ENCODE measurements around the gene NPTXR. TPM values are rescaled to one million over a fixed set of nuclear protein-coding genes. Genes with fewer than 3 reads are reported as not detected.

The NPTXR gene
- polyA plus RNA-seq, 1 of the 3 experiments (the other 2 are of a cell fraction), result 1.2 TPM

- H4K20me1 ChIP-seq (ENCODE audit: insufficient read depth), result no peaks in the 10 kb centered on the region
- H3K9me3 ChIP-seq, result no peaks in the 10 kb centered on the region
- no peak overlapping the region for H3K4me3 ChIP-seq (ENCODE audit: low read depth in 2 of 2, low read length in 1 of 2)
- H3K27ac ChIP-seq (ENCODE audit: low read depth in 2 of 2, low read length in 1 of 2), result no peak overlapping the region
- no peak overlapping the region for H3K9ac ChIP-seq
- H3K27me3 ChIP-seq (ENCODE audit: insufficient read depth), result no peaks in the 10 kb centered on the region
- no peaks in the 10 kb centered on the region for H3K79me2 ChIP-seq (ENCODE audit: insufficient read depth)
- H3F3A ChIP-seq (replicated peaks; ENCODE audit: insufficient read depth), result no peaks in the 10 kb centered on the region
- no peak for TF ChIP-seq FOXJ3 (CRISPR knock-in tag; IDR thresholded peaks at IDR 0.05)
- no peak for TF ChIP-seq TAF1 (IDR thresholded peaks at IDR 0.05; ENCODE audit: borderline replicate concordance, low read depth, low read length)
- no peak for TF ChIP-seq EP300 (IDR thresholded peaks at IDR 0.05; ENCODE audit: borderline replicate concordance in 1 of 2, low read depth in 1 of 2, low read length in 1 of 2)
- TF ChIP-seq MXI1 (IDR thresholded peaks at IDR 0.05; ENCODE audit: low read depth, low read length), result no peak
- TF ChIP-seq RAD21 (IDR thresholded peaks at IDR 0.05; ENCODE audit: low read length), result no peak
- no peak for TF ChIP-seq FOXM1 (IDR thresholded peaks at IDR 0.05; ENCODE audit: low read depth)
- TF ChIP-seq TCF12 (IDR thresholded peaks at IDR 0.05), result no peak
- TF ChIP-seq RFX5 (IDR thresholded peaks at IDR 0.05; ENCODE audit: low read length), result no peak
- TF ChIP-seq EZH2phosphoT487 (IDR thresholded peaks at IDR 0.05; ENCODE audit: borderline replicate concordance, low read depth), result no peak
- TF ChIP-seq GATA2 (CRISPR knock-in tag; IDR thresholded peaks at IDR 0.05), result no peak
- no peak for TF ChIP-seq REST (IDR thresholded peaks at IDR 0.05; ENCODE audit: low read depth, low read length)
- no peak overlapping the region for H3K4me2 ChIP-seq
- POLR2A ChIA-PET, result no interaction called here
- H3K4me1 ChIP-seq (ENCODE audit: control insufficient read depth in 1 of 2, insufficient read depth in 2 of 2, low read depth in 1 of 2, low read length in 1 of 2), result peaks cover 0 to 3% of the 10 kb centered on the region in 2 experiments; a peak in 1 of 4 replicates
- 100% methylated on average over 3 of the region's 8 CpGs for WGBS (ENCODE audit: low lambda C conversion rate)
- H3K9me2 ChIP-seq, result no peaks in the 10 kb centered on the region
- CTCF ChIA-PET, result interaction anchor here (1.3 kb wide), 1 partner anchor 96 kb away, joined by 3 read pairs; no protein-coding TSS in a partner anchor
- DNase-seq, result no peak
- no peaks in the 10 kb centered on the region for H3K36me3 ChIP-seq (replicated peaks in 1 of 2; ENCODE audit: control insufficient read depth in 1 of 2, insufficient read depth in 2 of 2, low read length in 1 of 2)
- H2AFZ ChIP-seq (ENCODE audit: low read depth), result no peak overlapping the region
These were observed 71.3 kb downstream of the NPTXR start for GRCh38 chr22:38772623-38772873.

- no peaks in the 10 kb centered on the region for H3K36me3 ChIP-seq (replicated peaks in 1 of 2; ENCODE audit: control insufficient read depth in 1 of 2, insufficient read depth in 2 of 2, low read length in 1 of 2)
- no peaks in the 10 kb centered on the region for H3K27me3 ChIP-seq (ENCODE audit: insufficient read depth)
- no peaks in the 10 kb centered on the region for H4K20me1 ChIP-seq (ENCODE audit: insufficient read depth)
- ChIA-PET CTCF (interaction anchor here (0.8 to 4.1 kb wide), 7 partner anchors 14 to 365 kb away, joined by 3 to 47 read pairs (median 25); partner anchors contain the start of genes CBX6 and NPTXR), POLR2A (no interaction called here)
- no peak overlapping the region for H3K4me3 ChIP-seq (ENCODE audit: low read depth in 2 of 2, low read length in 1 of 2)
- no peak for DNase-seq
- no peak overlapping the region for H3K4me2 ChIP-seq
- H3K4me1 ChIP-seq (ENCODE audit: control insufficient read depth in 1 of 2, insufficient read depth in 2 of 2, low read depth in 1 of 2, low read length in 1 of 2), result peaks cover 0 to 3% of the 10 kb centered on the region in 2 experiments; a peak in 1 of 4 replicates
- no peaks in the 10 kb centered on the region for H3K9me2 ChIP-seq
- no peaks in the 10 kb centered on the region for H3F3A ChIP-seq (replicated peaks; ENCODE audit: insufficient read depth)
- H3K27ac ChIP-seq (ENCODE audit: low read depth in 2 of 2, low read length in 1 of 2), result no peak overlapping the region
- no peaks in the 10 kb centered on the region for H3K9me3 ChIP-seq
- 81% methylated on average over 4 of the region's 16 CpGs for WGBS (ENCODE audit: low lambda C conversion rate)
- no peaks in the 10 kb centered on the region for H3K79me2 ChIP-seq (ENCODE audit: insufficient read depth)
- no peak overlapping the region for H3K9ac ChIP-seq
- no peak overlapping the region for H2AFZ ChIP-seq (ENCODE audit: low read depth)
- TF ChIP-seq TEAD4 (IDR thresholded peaks at IDR 0.05; ENCODE audit: borderline replicate concordance, insufficient read depth) (no peak), YY1 (IDR thresholded peaks at IDR 0.05; ENCODE audit: low read depth) (no peak), SMC3 (IDR thresholded peaks at IDR 0.05; ENCODE audit: low read depth, low read length) (no peak), FOXJ3 (CRISPR knock-in tag; IDR thresholded peaks at IDR 0.05) (no peak), NRF1 (IDR thresholded peaks at IDR 0.05; ENCODE audit: low read depth, low read length) (no peak), CHD2 (IDR thresholded peaks at IDR 0.05; ENCODE audit: low read length, partially characterized antibody) (no peak), USF2 (IDR thresholded peaks at IDR 0.05; ENCODE audit: borderline replicate concordance, low read depth, low read length) (no peak), FOSL2 (IDR thresholded peaks at IDR 0.05; ENCODE audit: borderline replicate concordance, low read depth) (no peak), RXRA (IDR thresholded peaks at IDR 0.05; ENCODE audit: borderline replicate concordance, low read depth) (no peak), GABPA (IDR thresholded peaks at IDR 0.05; ENCODE audit: low read depth) (no peak), RAD21 (IDR thresholded peaks at IDR 0.05; ENCODE audit: low read length) (no peak), FOXM1 (IDR thresholded peaks at IDR 0.05; ENCODE audit: low read depth) (no peak), JUND (IDR thresholded peaks at IDR 0.05) (no peak), EP300 (IDR thresholded peaks at IDR 0.05; ENCODE audit: borderline replicate concordance in 1 of 2, low read depth in 1 of 2, low read length in 1 of 2) (no peak), IRF3 (IDR thresholded peaks at IDR 0.05; ENCODE audit: low read depth, low read length) (no peak)
These were observed 73.4 kb downstream of the NPTXR start for GRCh38 chr22:38770257-38770949.

Measured in SK-N-SH (cell line).